Skeletal muscle satellite cell (primary cell): Measurements from ENCODE around the gene GTF3C4.

Source experiments
- H3K27me3 ChIP-seq: 2 replicates; pipeline ENCODE4 v1.7.0; 2013; ENCODE audit warnings: low read length; ENCODE audit not compliant: control insufficient read depth, insufficient read depth
- H3K36me3 ChIP-seq: 2 replicates; pipeline ENCODE4 v1.7.0; 2013; ENCODE audit warnings: mild to moderate bottlenecking, control low read depth, low read length; ENCODE audit not compliant: insufficient read depth
- H3K4me1 ChIP-seq: 2 replicates; pipeline ENCODE4 v1.7.0; 2013; ENCODE audit warnings: low read length; ENCODE audit not compliant: control insufficient read depth, insufficient read depth
- H3K4me2 ChIP-seq: 2 replicates; pipeline ENCODE4 v1.7.0; 2013; ENCODE audit warnings: mild to moderate bottlenecking, low read length
- H3K4me3 ChIP-seq: 2 replicates; pipeline ENCODE4 v1.7.0; 2013; ENCODE audit warnings: low read length
- H3K9ac ChIP-seq: 2 replicates; pipeline ENCODE4 v1.7.0; 2013; ENCODE audit warnings: mild to moderate bottlenecking, low read depth, low read length, moderate library complexity
- H3K9me3 ChIP-seq: replicated peaks from 2 replicates; pipeline ENCODE4 v1.7.0; 2013; ENCODE audit warnings: mild to moderate bottlenecking, control low read depth, low read length

GTF3C4 gene

GRCh38 chr9:132647806-132648205 is 22.5 kb upstream of the GTF3C4 start:
- H3K36me3 ChIP-seq, result peaks cover 64% of the 10 kb centered on the region

GRCh38 chr9:132648283-132648682 is 22.0 kb upstream of the GTF3C4 start:
- no peaks in the 10 kb centered on the region for H3K9me3 ChIP-seq
- H3K4me2 ChIP-seq, result peak overlapping the region; percentile 67
- peak overlapping the region; percentile 76 for H3K9ac ChIP-seq
- H3K4me3 ChIP-seq, result peak overlapping the region; percentile 47
- peaks cover 61% of the 10 kb centered on the region for H3K36me3 ChIP-seq
- no peaks in the 10 kb centered on the region for H3K27me3 ChIP-seq
- H3K4me1 ChIP-seq, result peaks cover 31% of the 10 kb centered on the region

More at GRCh38 chr9:132647806-132648205, 22.5 kb upstream of the GTF3C4 start:
- Histone ChIP-seq H3K9me3 (no peaks in the 10 kb centered on the region), H3K4me2 (peak overlapping the region; percentile 67), H3K9ac (peak overlapping the region; percentile 76), H3K4me1 (peaks cover 31% of the 10 kb centered on the region), H3K27me3 (no peaks in the 10 kb centered on the region), H3K4me3 (peak overlapping the region; percentile 47)

GRCh38 chr9:132648685-132649084 is 21.6 kb upstream of the GTF3C4 start:
- H3K4me3 ChIP-seq, result no peak overlapping the region
- no peak overlapping the region for H3K4me2 ChIP-seq
- no peaks in the 10 kb centered on the region for H3K27me3 ChIP-seq
- no peaks in the 10 kb centered on the region for H3K9me3 ChIP-seq
- H3K9ac ChIP-seq, result no peak overlapping the region
- H3K36me3 ChIP-seq, result peaks cover 57% of the 10 kb centered on the region
- peaks cover 31% of the 10 kb centered on the region for H3K4me1 ChIP-seq

GRCh38 chr9:132651259-132651658 is 19.0 kb upstream of the GTF3C4 start:
- Histone ChIP-seq H3K4me1 (peaks cover 30% of the 10 kb centered on the region), H3K9ac (peak overlapping the region; percentile 11), H3K4me2 (no peak overlapping the region), H3K9me3 (no peaks in the 10 kb centered on the region), H3K4me3 (no peak overlapping the region), H3K27me3 (no peaks in the 10 kb centered on the region), H3K36me3 (peaks cover 38% of the 10 kb centered on the region)

GRCh38 chr9:132656299-132656698 is 14.0 kb upstream of the GTF3C4 start:
- Histone ChIP-seq H3K4me1 (peaks cover 5% of the 10 kb centered on the region), H3K27me3 (no peaks in the 10 kb centered on the region), H3K36me3 (peaks cover 47% of the 10 kb centered on the region), H3K9me3 (no peaks in the 10 kb centered on the region), H3K4me3 (no peak overlapping the region), H3K9ac (no peak overlapping the region), H3K4me2 (no peak overlapping the region)

- H3K27me3 ChIP-seq, result no peaks in the 10 kb centered on the region
- H3K4me3 ChIP-seq, result no peak overlapping the region
- H3K9me3 ChIP-seq, result no peaks in the 10 kb centered on the region
- H3K4me1 ChIP-seq, result no peaks in the 10 kb centered on the region
- no peak overlapping the region for H3K9ac ChIP-seq
- H3K4me2 ChIP-seq, result no peak overlapping the region
- peaks cover 51% of the 10 kb centered on the region for H3K36me3 ChIP-seq
These were observed 7.9 kb upstream of the GTF3C4 start for GRCh38 chr9:132662152-132662945.

GRCh38 chr9:132663117-132663516 is 7.1 kb upstream of the GTF3C4 start:
- no peak overlapping the region for H3K9ac ChIP-seq
- H3K36me3 ChIP-seq, result peaks cover 43% of the 10 kb centered on the region
- H3K27me3 ChIP-seq, result no peaks in the 10 kb centered on the region
- H3K9me3 ChIP-seq, result no peaks in the 10 kb centered on the region
- no peaks in the 10 kb centered on the region for H3K4me1 ChIP-seq
- no peak overlapping the region for H3K4me3 ChIP-seq
- H3K4me2 ChIP-seq, result no peak overlapping the region

GRCh38 chr9:132663851-132664250 is 6.4 kb upstream of the GTF3C4 start:
- Histone ChIP-seq H3K9me3 (no peaks in the 10 kb centered on the region), H3K36me3 (peaks cover 36% of the 10 kb centered on the region), H3K4me2 (no peak overlapping the region), H3K4me3 (no peak overlapping the region), H3K27me3 (no peaks in the 10 kb centered on the region), H3K4me1 (no peaks in the 10 kb centered on the region), H3K9ac (no peak overlapping the region)

GRCh38 chr9:132669319-132669697 is 956 bp upstream of the GTF3C4 start:
- Histone ChIP-seq H3K36me3 (peaks cover 9% of the 10 kb centered on the region), H3K27me3 (no peaks in the 10 kb centered on the region), H3K4me3 (peak overlapping the region; percentile 99), H3K4me2 (peak overlapping the region; percentile 99), H3K9me3 (no peaks in the 10 kb centered on the region), H3K4me1 (peaks cover 18% of the 10 kb centered on the region), H3K9ac (peak overlapping the region; percentile 100)

- H3K27me3 ChIP-seq, result no peaks in the 10 kb centered on the region
- H3K9ac ChIP-seq, result peak within 1 kb of the TSS; percentile 100
- H3K9me3 ChIP-seq, result no peaks in the 10 kb centered on the region
- H3K4me3 ChIP-seq, result peak within 1 kb of the TSS; percentile 99
- peaks cover 9% of the 10 kb centered on the region for H3K36me3 ChIP-seq
- peak within 1 kb of the TSS; percentile 99 for H3K4me2 ChIP-seq
- peaks cover 18% of the 10 kb centered on the region for H3K4me1 ChIP-seq
These were observed 387 bp upstream of the GTF3C4 start, which contains the start of gene DDX31 for GRCh38 chr9:132669698-132670456. Gene DDX31 (minus strand): TSS chr9:132669983. CDS start chr9:132669934, 49 bp downstream.

GRCh38 chr9:132671620-132672412 is 1.6 kb downstream of the GTF3C4 start:
- Histone ChIP-seq H3K4me3 (peak overlapping the region; percentile 99), H3K9me3 (no peaks in the 10 kb centered on the region), H3K4me2 (peak overlapping the region; percentile 99), H3K36me3 (no peaks in the 10 kb centered on the region), H3K27me3 (no peaks in the 10 kb centered on the region), H3K4me1 (peaks cover 18% of the 10 kb centered on the region), H3K9ac (peak overlapping the region; percentile 100)
